Colonic mucosa (tissue), 4 donors: ENCODE results near the gene FLRT2. TPM values are rescaled to one million over a fixed set of nuclear protein-coding genes. Genes with fewer than 3 reads are reported as not detected.

Source experiments
- DNase-seq: peaks from one replicate; pipeline ENCODE4 v3.0.0-alpha.2; 2020
- H3K27ac ChIP-seq: fragments of 200-600 bp; one replicate; pipeline ENCODE4 v1.8.0; 2021
- H3K27me3 ChIP-seq: fragments of 200-600 bp; one replicate; pipeline ENCODE4 v1.8.0; 2021
- H3K36me3 ChIP-seq: fragments of 200-600 bp; one replicate; pipeline ENCODE4 v1.8.0; 2021
- H3K4me1 ChIP-seq: fragments of 200-600 bp; one replicate; pipeline ENCODE4 v1.8.0; 2021; ENCODE audit warnings: mild to moderate bottlenecking
- H3K4me3 ChIP-seq: fragments of 200-600 bp; one replicate; pipeline ENCODE4 v1.8.0; 2021
- H3K9ac ChIP-seq, 2 donors: one replicate each; pipeline ENCODE4 v1.7.0; 2013; ENCODE audit warnings: control low read depth in 2 of 2, low read depth in 2 of 2, low read length in 2 of 2
- H3K9me3 ChIP-seq: fragments of 200-600 bp; one replicate; pipeline ENCODE4 v1.8.0; 2021
- CTCF ChIP-seq: fragments of 200-600 bp; IDR thresholded peaks from one replicate; pipeline ENCODE4 v1.8.0; 2022; ENCODE audit warnings: antibody characterized with exemption, mild to moderate bottlenecking
- intact Hi-C: fragments of 100-400 bp; cut with DNase I; formaldehyde crosslinking; loops from one replicate; pipeline ENCODE4 v1.14.1; 2022
- total RNA-seq, 2 donors: library from RNA; stranded (reverse); fragmentation: NEBNext Ultra II Directional in 1 of 2; extraction: Animal tissue kit (Norgen Biotek cat#: 25700) in 1 of 2; gene quantifications; one replicate each; pipeline ENCODE4 v1.2.1, GENCODE V29; 2021
- donor health status: healthy.
- donor health status: DM: no; HTN: no; CAD: no.
- donor health status: DM: no; HTN: no; CAD: no.

FLRT2 gene
- total RNA-seq, 2 donors from 2014 or later, result 2.1 to 3.0 TPM

DNA sequence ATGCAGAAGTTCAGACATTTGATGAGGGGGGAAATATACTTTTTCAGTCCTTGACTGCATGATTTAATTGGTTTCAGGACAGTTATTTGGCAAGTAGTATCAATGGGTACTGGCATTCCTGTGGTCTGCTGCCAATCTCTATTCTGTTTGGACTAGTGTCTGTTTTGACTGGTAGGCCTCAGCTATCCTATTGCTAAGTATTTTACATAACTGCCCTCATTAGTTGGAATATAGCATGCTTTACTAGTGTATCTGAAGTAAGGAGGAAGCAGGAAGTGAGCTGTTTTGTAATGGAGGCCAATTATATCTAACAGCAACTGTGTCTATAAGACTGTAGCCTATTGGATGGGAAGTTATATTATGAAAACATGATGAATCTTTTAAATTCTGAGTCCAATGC is 104.3 kb downstream of the FLRT2 start:
- no peaks in the 10 kb centered on the region for H3K36me3 ChIP-seq
- intact Hi-C loops, result no loop called here
- H3K9ac ChIP-seq, result no peak overlapping the region
- no peaks in the 10 kb centered on the region for H3K9me3 ChIP-seq
- DNase-seq, result no peak
- no peak overlapping the region for H3K4me3 ChIP-seq
- no peaks in the 10 kb centered on the region for H3K27me3 ChIP-seq
- no peaks in the 10 kb centered on the region for H3K4me1 ChIP-seq
- no peak overlapping the region for H3K27ac ChIP-seq
- TF ChIP-seq CTCF, result no peak

DNA sequence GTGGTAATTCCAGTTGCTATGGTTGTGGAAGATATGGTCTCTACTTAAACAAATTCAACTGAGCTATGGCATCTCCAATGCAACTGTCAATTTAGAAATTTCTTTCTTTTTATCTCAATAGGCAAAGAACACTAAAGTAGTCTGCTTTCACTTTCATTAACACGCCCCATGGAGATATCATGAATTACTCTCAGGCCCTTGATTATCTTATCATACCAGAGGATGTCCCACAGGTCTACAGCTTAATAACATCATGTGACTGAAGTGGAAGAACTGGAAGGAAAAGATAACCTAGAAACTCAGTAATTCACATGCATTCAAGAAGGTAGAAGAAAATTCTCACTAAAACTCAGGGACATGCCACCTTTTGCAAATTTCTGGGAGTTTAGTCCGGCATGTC is 114.3 kb downstream of the FLRT2 start:
- H3K27me3 ChIP-seq, result no peaks in the 10 kb centered on the region
- DNase-seq, result no peak
- H3K27ac ChIP-seq, result no peak overlapping the region
- H3K36me3 ChIP-seq, result no peaks in the 10 kb centered on the region
- no peak overlapping the region for H3K9ac ChIP-seq
- no peaks in the 10 kb centered on the region for H3K9me3 ChIP-seq
- intact Hi-C loops, result no loop called here
- no peaks in the 10 kb centered on the region for H3K4me1 ChIP-seq
- H3K4me3 ChIP-seq, result no peak overlapping the region
- TF ChIP-seq CTCF, result no peak

DNA sequence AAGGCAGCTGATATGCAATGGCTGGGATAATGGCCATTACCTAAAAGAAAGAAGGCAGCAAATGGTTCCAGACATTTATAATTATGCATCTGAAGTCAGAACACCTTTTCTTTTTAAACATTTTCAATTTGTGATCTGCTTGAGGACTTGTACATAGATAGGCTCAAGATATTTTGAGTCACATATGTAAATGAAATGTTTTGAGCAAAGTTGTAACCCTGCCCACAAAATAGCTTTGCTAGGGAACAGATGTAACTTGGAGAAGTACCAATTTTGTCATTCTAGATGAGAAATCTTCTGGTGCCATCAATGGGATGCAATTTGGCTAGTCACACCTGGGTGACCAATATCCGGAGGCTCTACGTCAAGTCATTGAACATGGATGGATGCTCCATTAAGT is 123.1 kb downstream of the FLRT2 start:
- Histone ChIP-seq H3K36me3 (no peaks in the 10 kb centered on the region), H3K27me3 (no peaks in the 10 kb centered on the region), H3K4me1 (no peaks in the 10 kb centered on the region), H3K27ac (no peak overlapping the region), H3K9ac (no peak overlapping the region), H3K4me3 (no peak overlapping the region), H3K9me3 (no peaks in the 10 kb centered on the region)
- intact Hi-C loops, result no loop called here
- no peak for TF ChIP-seq CTCF
- no peak for DNase-seq

DNA sequence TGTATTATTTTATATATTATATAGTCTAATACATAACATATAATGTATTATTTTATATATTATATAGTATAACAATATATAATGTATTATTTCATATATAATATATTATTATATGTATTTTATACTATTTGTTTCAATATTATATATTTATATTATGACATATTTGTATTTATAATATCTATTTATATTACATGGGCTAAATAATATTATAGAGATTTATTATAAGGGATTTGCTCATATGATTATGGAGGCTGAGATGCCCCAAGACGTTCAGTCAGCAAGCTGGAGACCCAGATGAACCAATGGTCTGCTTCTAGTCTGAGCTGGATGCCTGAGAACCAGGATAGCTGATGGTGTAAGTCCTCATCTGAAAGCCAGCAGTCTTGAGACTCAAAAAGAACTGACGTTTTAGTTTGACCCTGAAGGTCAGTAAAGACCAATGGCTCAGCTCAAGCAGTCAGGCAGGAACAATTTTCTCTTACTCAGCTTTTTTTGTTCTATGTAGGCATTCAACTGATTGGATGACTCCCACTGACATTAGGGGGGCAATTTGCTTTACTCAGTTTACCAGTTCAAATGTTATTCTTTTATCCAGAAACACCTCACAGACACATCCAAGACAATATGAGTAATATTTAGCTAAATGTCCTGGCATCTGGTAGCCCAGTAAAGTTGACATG is 130.4 kb downstream of the FLRT2 start:
- Histone ChIP-seq H3K9me3 (no peaks in the 10 kb centered on the region), H3K4me1 (no peaks in the 10 kb centered on the region), H3K4me3 (no peak overlapping the region), H3K36me3 (no peaks in the 10 kb centered on the region), H3K27ac (no peak overlapping the region), H3K9ac (no peak overlapping the region), H3K27me3 (no peaks in the 10 kb centered on the region)
- intact Hi-C loops, result no loop called here
- DNase-seq, result no peak
- no peak for TF ChIP-seq CTCF

DNA sequence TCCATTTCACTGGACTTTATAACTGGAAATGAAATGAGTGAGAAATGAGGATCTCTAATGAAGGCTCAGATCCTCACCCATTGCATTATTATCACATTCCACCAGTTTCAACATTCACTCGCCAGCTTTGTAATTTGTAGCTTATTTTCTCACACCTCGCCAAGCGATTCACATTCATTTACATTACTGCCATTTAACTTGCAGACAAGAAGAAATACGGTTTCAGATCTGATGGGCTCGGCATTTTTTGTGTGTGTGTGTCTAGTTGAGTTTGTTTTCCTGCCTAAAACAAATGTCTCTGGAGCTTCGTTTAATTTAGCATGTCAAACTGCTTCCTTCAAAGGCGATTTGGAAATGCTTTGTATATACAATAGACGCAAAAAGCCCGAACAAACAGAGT is 132.2 kb downstream of the FLRT2 start:
- no peaks in the 10 kb centered on the region for H3K27me3 ChIP-seq
- TF ChIP-seq CTCF, result no peak
- H3K36me3 ChIP-seq, result no peaks in the 10 kb centered on the region
- no peak for DNase-seq
- no peaks in the 10 kb centered on the region for H3K4me1 ChIP-seq
- intact Hi-C loops, result no loop called here
- H3K9ac ChIP-seq, result no peak overlapping the region
- no peaks in the 10 kb centered on the region for H3K9me3 ChIP-seq
- H3K4me3 ChIP-seq, result no peak overlapping the region
- H3K27ac ChIP-seq, result no peak overlapping the region
